Astrocyte (in vitro differentiated cells and primary cell): ENCODE measurements around the gene STRIP2.

Experiments used
- EZH2 ChIP-seq: IDR thresholded peaks from 2 replicates; pipeline ENCODE4 v1.6.1; 2012; ENCODE audit warnings: mild to moderate bottlenecking, low read length, inconsistent platforms; ENCODE audit not compliant: insufficient read depth
- TF ChIP-seq, protein P1 (sequence below): IDR thresholded peaks from 2 replicates; pipeline ENCODE4 v1.5.1; 2011; ENCODE audit warnings: low read depth, mild to moderate bottlenecking, inconsistent platforms, low read length, moderate library complexity; ENCODE audit not compliant: insufficient read depth

DNA sequence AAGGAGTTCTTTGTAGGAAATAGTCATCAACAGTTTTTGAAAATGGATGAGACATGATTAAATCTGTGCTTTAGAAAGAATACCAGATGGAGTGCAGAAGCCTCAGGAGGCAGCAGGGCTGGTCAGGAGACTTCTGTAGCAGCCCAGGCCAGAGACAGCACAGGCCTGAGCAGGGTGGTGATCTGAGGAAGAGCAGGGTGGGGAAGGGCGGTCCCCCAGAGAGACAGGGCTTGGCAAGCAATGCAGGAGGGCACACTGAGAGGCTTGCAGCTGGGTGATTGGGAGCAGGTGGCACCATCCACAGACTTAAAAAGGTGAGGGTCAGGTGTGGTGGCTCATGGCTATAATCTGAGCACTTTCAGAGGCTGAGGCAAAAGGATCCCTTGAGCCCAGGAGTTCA lies 63.8 kb downstream of the STRIP2 start:
- TF ChIP-seq, protein P1, sequence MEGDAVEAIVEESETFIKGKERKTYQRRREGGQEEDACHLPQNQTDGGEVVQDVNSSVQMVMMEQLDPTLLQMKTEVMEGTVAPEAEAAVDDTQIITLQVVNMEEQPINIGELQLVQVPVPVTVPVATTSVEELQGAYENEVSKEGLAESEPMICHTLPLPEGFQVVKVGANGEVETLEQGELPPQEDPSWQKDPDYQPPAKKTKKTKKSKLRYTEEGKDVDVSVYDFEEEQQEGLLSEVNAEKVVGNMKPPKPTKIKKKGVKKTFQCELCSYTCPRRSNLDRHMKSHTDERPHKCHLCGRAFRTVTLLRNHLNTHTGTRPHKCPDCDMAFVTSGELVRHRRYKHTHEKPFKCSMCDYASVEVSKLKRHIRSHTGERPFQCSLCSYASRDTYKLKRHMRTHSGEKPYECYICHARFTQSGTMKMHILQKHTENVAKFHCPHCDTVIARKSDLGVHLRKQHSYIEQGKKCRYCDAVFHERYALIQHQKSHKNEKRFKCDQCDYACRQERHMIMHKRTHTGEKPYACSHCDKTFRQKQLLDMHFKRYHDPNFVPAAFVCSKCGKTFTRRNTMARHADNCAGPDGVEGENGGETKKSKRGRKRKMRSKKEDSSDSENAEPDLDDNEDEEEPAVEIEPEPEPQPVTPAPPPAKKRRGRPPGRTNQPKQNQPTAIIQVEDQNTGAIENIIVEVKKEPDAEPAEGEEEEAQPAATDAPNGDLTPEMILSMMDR = no peak
- TF ChIP-seq EZH2 = no peak
